NCI-H1436 (cell line): Measurements from ENCODE around the gene CSAG2.
"Not testable (repeated sequence)": the region's sequence is repeated elsewhere in the genome, so short reads cannot be mapped to it uniquely, and the experiment has no call there.

Experiments
- DNase-seq: peaks from one replicate; lab custom pipeline; 2025; lab: John Stamatoyannopoulos, UW

The CSAG2 gene, protein sequence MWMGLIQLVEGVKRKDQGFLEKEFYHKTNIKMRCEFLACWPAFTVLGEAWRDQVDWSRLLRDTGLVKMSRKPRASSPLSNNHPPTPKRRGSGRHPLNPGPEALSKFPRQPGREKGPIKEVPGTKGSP

DNA sequence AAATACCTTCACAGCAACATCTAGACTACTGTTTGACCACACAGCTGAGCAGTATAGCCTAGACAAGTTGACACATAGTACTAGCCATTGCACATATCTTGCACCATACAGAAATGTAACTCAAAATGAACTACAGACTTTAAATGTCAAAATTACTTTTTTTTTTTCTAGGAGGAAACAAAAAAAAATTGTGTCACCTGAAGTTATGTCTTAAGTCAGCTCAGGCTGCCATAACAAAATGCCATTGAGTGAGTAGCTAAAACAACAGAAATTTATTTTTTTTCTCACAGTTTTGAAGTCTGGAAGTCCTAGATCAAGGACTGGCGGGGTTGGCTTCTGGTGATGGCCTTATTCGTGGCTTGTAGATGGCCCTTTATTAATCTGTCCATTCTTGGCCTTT, at the start of gene CSAG2:
CSAG2 (minus strand) TSS at position 101 of the 400 bp plus-strand sequence. CDS start 161 bp downstream, outside the sequence.
- DNase-seq: not testable (repeated sequence)

DNA sequence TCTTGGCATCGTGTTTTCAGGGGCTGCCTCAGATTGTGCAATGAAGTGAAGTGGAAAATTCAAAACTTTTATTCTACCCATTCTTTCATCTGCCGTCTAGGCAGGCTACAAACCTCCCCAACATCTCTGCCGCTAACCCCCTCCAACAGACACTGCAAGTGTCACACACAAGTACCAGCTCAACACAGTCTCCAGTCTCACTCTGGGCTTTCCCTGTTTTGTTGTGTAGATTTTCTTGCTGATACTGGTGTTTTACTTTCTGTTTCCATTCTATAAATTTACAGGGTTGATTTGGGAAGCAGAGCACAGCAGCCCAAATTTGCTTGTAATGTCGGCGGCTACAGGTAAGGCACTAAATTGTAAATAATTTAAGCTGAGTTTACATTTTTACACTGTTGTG, 45.8 kb upstream of the CSAG2 start:
- not testable (repeated sequence) for DNase-seq

- not testable (repeated sequence) for DNase-seq
Observed at GRCh38 chrX:152753686-152754650, 44.9 kb upstream of the CSAG2 start, which contains the start of gene MAGEA2. Gene MAGEA2, minus strand, starts transcription at chrX:152753842. Its CDS starts 2,479 bp downstream, at chrX:152751363.

GRCh38 chrX:152738560-152738959, 29.5 kb upstream of the CSAG2 start:
- no peak for DNase-seq

- DNase-seq: not testable (repeated sequence)
Observed at GRCh38 chrX:152736528-152736927, 27.5 kb upstream of the CSAG2 start.

- DNase-seq: no peak
Observed at GRCh38 chrX:152735860-152736511, 26.9 kb upstream of the CSAG2 start.

- DNase-seq: no peak
Observed at GRCh38 chrX:152735101-152735500, 26.0 kb upstream of the CSAG2 start.

DNA sequence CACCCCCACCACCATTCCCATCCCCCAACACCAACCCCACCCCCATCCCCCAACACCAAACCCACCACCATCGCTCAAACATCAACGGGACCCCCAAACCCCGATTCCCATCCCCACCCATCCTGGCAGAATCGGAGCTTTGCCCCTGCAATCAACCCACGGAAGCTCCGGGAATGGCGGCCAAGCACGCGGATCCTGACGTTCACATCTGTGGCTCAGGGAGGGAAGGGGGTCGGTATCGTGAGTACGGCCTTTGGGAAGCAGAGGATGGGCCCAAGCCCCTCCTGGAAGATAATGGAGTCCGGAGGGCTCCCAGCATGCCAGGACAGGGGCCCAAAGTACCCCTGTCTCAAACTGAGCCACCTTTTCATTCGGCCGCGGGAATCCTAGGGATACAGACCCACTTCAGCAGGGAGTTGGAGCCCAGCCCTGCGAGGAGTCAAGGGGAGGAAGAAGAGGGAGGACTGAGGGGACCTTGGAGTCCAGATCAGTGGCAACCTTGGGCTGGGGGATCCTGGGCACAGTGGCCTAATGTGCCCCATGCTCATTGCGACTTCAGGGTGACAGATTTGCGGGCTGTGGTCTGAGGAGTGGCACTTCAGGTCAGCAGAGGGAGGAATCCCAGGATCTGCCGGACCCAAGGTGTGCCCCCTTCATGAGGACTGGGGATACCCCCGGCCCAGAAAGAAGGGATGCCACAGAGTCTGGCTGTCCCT, 25.2 kb upstream of the CSAG2 start:
- not testable (repeated sequence) for DNase-seq

DNA sequence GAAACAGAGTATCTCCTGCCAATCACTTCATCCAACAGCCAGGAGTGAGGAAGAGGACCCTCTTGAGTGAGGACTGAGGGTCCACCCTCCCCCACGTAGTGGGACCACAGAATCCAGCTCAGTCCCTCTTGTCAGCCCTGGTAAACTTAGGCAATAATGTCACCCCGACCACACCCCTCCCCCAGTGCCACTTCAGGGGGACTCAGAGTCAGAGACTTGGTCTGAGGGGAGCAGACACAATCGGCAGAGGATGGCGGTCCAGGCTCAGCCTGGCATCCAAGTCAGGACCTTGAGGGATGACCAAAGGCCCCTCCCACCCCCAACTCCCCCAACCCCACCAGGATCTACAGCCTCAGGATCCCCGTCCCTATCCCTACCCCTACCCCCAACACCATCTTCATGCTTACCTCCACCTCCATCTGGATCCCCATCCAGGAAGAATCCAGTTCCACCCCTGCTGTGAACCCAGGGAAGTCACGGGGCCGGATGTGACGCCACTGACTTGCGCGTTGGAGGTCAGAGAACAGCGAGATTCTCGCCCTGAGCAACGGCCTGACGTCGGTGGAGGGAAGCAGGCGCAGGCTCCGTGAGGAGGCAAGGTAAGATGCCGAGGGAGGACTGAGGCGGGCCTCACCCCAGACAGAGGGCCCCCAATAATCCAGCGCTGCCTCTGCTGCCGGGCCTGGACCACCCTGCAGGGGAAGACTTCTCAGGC, 24.3 kb upstream of the CSAG2 start, which contains the start of the genes CSAG1 and MAGEA12:
CSAG1 (minus strand) TSS at position 461 of the 715 bp plus-strand sequence. CDS start 1,261 bp downstream, outside the sequence.
MAGEA12 (plus strand) TSS at position 497 of the 715 bp plus-strand sequence. CDS start 2,405 bp downstream, outside the sequence.
- peak; percentile 91 for DNase-seq

GRCh38 chrX:152725409-152725808, 16.3 kb upstream of the CSAG2 start:
- no peak for DNase-seq

DNA sequence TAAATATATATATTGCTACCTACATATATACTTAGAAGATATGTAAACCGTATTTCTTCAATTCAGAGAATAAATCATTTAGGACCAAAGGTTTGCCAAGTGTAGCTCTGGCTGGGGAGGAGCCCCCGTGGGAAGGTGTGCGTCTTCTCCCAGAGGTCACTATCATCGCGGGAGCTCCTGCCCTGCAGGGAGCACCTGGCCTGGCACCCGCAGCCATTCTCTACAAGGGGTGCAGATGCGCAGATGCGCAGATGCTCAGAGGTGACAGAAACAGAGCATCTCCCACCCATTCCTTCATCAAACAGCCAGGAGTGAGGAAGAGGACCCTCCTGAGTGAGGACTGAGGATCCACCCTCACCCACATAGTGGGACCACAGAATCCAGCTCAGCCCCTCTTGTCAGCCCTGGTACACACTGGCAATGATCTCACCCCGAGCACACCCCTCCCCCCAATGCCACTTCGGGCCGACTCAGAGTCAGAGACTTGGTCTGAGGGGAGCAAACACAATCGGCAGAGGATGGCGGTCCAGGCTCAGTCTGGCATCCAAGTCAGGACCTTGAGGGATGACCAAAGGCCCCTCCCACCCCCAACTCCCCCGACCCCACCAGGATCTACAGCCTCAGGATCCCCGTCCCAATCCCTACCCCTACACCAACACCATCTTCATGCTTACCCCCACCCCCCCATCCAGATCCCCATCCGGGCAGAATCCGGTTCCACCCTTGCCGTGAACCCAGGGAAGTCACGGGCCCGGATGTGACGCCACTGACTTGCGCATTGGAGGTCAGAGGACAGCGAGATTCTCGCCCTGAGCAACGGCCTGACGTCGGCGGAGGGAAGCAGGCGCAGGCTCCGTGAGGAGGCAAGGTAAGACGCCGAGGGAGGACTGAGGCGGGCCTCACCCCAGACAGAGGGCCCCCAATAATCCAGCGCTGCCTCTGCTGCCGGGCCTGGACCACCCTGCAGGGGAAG, 5.0 kb upstream of the CSAG2 start, which contains the start of gene MAGEA2B:
MAGEA2B (plus strand) TSS at position 814 of the 973 bp plus-strand sequence. CDS start 2,479 bp downstream, outside the sequence.
- DNase-seq: not testable (repeated sequence)

GRCh38 chrX:152713195-152713594, 4.1 kb upstream of the CSAG2 start:
- DNase-seq: not testable (repeated sequence)

DNA sequence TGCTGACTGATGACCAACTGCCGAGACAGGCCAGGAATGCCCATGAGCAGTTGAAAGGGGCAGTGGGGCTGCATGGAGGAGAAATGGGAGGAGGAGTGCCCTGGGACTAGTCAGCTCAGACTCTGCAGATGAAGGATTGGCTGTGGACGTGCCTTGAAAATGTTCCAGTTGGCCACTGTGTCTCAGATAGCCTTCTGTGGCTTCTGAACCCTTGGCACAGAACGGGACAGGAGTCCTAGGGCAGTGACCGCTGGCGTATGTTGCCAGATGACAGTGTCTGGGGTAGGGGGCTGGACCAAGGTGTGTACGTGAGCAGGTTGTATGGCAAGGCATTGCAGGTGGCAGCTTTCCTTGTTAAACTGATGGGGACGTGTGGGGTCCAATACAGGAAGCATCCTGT, 2.6 kb downstream of the CSAG2 start:
- DNase-seq: not testable (repeated sequence)

DNA sequence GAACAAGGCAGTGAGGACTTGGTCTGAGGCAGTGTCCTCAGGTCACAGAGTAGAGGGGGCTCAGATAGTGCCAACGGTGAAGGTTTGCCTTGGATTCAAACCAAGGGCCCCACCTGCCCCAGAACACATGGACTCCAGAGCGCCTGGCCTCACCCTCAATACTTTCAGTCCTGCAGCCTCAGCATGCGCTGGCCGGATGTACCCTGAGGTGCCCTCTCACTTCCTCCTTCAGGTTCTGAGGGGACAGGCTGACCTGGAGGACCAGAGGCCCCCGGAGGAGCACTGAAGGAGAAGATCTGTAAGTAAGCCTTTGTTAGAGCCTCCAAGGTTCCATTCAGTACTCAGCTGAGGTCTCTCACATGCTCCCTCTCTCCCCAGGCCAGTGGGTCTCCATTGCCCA, 8.7 kb downstream of the CSAG2 start:
- not testable (repeated sequence) for DNase-seq

DNA sequence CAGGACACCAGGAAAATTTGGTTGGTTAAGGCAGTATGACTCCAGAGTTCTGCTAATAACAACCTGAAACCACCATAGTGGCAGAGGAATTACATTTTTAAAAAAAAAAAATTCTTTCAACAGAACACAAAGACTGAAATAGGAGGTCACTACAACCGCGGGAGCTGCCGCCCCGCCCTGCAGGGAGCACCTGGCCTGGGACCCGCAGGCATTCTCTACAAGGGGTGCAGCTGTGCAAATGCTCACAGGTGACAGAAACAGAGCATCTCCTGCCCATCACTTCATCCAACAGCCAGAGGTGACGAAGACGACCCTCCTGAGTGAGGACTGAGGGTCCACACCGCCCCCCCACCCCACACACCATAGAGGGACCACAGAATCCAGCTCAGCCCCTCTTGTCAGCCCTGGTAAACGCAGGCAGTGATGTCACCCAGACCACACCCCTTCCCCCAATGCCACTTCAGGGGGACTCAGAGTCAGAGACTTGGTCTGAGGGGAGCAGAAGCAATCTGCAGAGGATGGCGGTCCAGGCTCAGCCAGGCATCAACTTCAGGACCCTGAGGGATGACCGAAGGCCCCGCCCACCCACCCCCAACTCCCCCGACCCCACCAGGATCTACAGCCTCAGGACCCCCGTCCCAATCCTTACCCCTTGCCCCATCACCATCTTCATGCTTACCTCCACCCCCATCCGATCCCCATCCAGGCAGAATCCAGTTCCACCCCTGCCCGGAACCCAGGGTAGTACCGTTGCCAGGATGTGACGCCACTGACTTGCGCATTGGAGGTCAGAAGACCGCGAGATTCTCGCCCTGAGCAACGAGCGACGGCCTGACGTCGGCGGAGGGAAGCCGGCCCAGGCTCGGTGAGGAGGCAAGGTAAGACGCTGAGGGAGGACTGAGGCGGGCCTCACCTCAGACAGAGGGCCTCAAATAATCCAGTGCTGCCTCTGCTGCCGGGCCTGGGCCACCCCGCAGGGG, 10.8 kb downstream of the CSAG2 start, which contains the start of gene MAGEA3:
MAGEA3 (plus strand) TSS at position 843 of the 980 bp plus-strand sequence. CDS start 2,039 bp downstream, outside the sequence.
- not testable (repeated sequence) for DNase-seq

GRCh38 chrX:152681012-152681411, 28.1 kb downstream of the CSAG2 start:
- not testable (repeated sequence) for DNase-seq

DNA sequence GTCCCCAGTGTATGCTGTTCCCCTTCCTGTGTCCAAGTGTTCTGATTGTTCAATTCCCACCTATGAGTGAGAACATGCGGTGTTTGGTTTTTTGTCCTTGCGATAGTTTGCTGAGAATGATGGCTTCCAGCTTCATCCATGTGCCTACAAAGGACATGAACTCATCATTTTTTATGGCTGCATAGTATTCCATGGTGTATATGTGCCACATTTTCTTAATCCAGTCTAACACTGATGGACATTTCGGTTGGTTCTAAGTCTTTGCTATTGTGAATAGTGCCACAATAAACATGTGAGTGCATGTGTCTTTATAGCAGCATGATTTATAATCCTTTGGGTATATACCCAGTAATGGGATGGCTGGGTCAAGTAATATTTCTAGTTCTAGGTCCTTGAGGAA, 34.4 kb downstream of the CSAG2 start:
- DNase-seq: not testable (repeated sequence)

DNA sequence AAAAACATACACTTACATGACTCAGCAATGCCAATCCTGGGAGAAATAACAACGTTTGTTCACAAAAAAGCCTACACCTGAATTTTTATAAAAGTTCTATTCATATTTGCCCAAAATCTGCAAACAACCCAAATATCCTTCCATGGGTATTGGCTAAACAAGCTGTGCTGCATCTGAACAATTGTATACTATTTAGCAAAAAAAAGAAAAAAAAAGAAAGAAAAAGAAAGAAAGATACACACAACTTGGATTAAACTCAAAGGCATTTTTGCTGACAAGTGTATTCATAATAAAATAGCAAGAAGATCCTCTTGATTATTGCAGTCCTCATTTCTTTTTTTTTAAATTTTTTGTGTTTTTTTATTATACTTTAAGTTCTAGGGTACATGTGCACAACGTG, 34.9 kb downstream of the CSAG2 start:
- DNase-seq: no peak
